IPS-15b (cell line): ENCODE results near the gene ACSS2.

Experiments
- H3K27me3 ChIP-seq: one replicate; pipeline ENCODE4 v1.6.1; 2013; ENCODE audit warnings: low read length; ENCODE audit not compliant: control insufficient read depth, insufficient read depth
- H3K36me3 ChIP-seq: one replicate; pipeline ENCODE4 v1.6.1; 2013; ENCODE audit warnings: low read length; ENCODE audit not compliant: control insufficient read depth, insufficient read depth
- H3K4me1 ChIP-seq: one replicate; pipeline ENCODE4 v1.6.1; 2013; ENCODE audit warnings: mild to moderate bottlenecking, low read length; ENCODE audit not compliant: control insufficient read depth, insufficient read depth
- H3K4me3 ChIP-seq: one replicate; pipeline ENCODE4 v1.5.1; 2013; ENCODE audit warnings: low read depth, low read length
- H3K9ac ChIP-seq: one replicate; pipeline ENCODE4 v1.6.1; 2013; ENCODE audit warnings: low read depth, mild to moderate bottlenecking, low read length
- H3K9me3 ChIP-seq: one replicate; pipeline ENCODE4 v1.6.1; 2013; ENCODE audit warnings: mild to moderate bottlenecking, low read length; ENCODE audit not compliant: control insufficient read depth, insufficient read depth

ACSS2 gene

DNA sequence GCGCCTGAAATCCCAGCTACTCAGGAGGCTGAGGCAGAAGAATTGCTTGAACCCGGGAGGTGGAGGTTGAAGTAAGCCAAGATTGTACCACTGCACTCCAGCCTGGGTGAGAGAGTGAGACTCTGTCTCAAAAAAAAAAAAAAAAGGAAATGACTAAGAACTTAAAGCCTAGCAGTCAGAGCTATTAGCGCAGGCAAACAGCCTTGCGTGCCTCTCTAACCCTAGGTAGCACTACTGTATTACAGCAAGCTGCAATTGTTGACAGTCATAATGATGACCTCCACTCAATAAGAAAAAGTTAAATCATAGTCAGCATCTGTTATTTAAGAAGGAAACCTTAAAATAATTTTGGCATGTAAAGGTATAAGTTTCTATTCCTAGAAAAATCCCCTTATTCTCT, 64.8 kb downstream of the ACSS2 start:
- Histone ChIP-seq H3K9ac (no peak overlapping the region), H3K27me3 (no peaks in the 10 kb centered on the region), H3K9me3 (no peaks in the 10 kb centered on the region), H3K36me3 (peaks cover 19% of the 10 kb centered on the region), H3K4me1 (no peaks in the 10 kb centered on the region), H3K4me3 (no peak overlapping the region)

DNA sequence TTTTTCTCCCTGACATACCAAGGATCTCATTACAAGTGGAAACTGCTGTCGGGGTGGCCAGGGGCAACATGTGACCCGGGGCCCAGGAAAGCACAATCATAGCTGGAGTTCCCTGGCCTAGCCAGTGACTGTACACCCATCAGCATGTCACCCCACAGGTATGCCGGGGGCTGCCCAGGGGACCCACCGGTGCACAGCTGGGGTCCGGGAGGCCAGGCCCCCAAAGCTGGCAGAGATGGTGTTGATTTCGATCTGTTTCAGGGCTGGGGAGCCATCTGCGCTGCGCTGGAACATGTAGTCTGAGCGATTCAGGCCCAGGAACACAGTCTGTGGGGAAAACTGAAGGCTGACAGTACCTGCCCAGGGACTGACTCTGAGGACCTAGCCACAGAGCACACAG, 65.9 kb downstream of the ACSS2 start:
- Histone ChIP-seq H3K9ac (no peak overlapping the region), H3K36me3 (peaks cover 19% of the 10 kb centered on the region), H3K4me1 (no peaks in the 10 kb centered on the region), H3K4me3 (no peak overlapping the region), H3K27me3 (no peaks in the 10 kb centered on the region), H3K9me3 (no peaks in the 10 kb centered on the region)

GRCh38 chr20:34943808-34944567, 67.6 kb downstream of the ACSS2 start:
- H3K36me3 ChIP-seq, result peaks cover 15% of the 10 kb centered on the region
- no peaks in the 10 kb centered on the region for H3K4me1 ChIP-seq

DNA sequence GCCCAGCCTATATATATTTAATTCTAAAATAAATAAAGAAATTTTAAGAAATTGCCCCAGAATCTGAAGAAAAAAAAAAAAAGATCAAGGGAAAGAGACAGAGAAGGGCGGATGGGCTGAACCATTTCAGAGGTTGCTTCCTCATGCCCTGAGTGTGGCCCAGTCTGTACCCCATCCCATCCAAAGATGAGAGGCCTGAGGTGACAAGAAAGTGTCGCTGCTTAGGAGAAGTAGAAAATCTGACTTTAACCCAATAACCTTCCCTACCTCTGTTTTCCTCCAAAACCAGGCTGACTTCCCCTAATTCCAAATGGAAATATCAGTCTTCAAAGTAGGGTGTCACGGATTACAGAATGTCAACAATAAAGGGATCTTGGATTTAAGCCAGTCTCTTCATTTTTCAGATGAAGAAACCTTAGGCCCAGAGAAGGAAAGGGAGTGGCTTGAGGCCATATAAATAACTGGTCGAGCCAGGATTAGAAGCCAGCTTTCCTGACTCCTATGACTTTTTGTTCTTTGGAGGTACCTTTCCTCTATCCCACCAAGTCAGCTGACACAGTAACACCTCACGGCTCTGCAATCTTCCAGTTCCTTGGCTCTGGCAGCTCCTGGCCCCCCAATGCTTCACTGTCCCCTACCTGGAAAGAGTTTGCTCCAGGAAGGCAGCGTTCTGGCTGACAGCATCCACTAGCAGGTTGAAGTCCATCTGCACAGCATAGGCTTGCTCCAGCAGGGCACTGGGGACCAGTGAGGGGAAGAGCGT, 69.1 kb downstream of the ACSS2 start:
- H3K9ac ChIP-seq, result no peak overlapping the region
- H3K36me3 ChIP-seq, result peaks cover 15% of the 10 kb centered on the region
- no peak overlapping the region for H3K4me3 ChIP-seq
- H3K4me1 ChIP-seq, result no peaks in the 10 kb centered on the region
- no peaks in the 10 kb centered on the region for H3K27me3 ChIP-seq
- no peaks in the 10 kb centered on the region for H3K9me3 ChIP-seq

More at GRCh38 chr20:34943808-34944567, 67.6 kb downstream of the ACSS2 start:
- no peak overlapping the region for H3K4me3 ChIP-seq
- no peaks in the 10 kb centered on the region for H3K27me3 ChIP-seq
- H3K9ac ChIP-seq, result no peak overlapping the region
- H3K9me3 ChIP-seq, result no peaks in the 10 kb centered on the region

DNA sequence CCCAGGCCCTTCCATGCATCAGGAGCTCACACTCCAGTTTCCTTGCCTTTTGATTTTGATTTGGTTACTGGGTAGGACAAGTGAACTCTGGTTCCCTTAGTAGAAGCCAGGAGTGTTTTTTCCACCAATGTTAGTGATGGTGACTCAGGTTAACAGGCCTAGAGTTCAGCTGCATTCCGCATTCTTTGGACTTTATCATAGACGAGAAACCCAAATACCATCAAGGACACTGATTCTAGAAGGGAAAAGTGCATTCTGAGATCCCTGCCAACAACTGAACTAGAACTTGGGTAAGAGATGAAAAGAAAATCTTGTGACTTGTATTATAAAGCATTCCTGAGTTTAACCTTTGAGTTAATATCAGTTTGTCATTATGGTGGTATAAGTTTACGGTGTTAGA, 70.2 kb downstream of the ACSS2 start:
- Histone ChIP-seq H3K9me3 (no peaks in the 10 kb centered on the region), H3K4me1 (no peaks in the 10 kb centered on the region), H3K36me3 (peaks cover 14% of the 10 kb centered on the region), H3K9ac (no peak overlapping the region), H3K27me3 (no peaks in the 10 kb centered on the region), H3K4me3 (no peak overlapping the region)

DNA sequence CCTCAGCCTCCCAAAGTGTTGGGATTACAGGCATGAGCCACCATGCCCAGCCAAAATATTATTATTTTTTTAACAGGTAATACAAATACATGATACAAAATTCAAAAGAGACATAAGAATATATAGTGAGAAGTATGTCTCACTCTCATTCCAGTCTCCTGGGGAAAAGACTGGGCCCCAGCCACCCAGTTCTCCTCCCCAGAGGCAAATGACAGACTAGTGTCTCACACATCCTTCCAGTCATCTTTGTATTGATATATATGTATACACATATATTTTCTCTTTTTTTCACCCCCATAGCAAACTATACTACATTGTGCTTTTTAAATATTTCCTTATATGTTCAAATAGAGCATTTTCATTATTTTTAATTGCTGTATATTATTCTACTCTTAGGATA, 70.9 kb downstream of the ACSS2 start:
- Histone ChIP-seq H3K4me3 (no peak overlapping the region), H3K9me3 (no peaks in the 10 kb centered on the region), H3K4me1 (no peaks in the 10 kb centered on the region), H3K36me3 (peaks cover 7% of the 10 kb centered on the region), H3K27me3 (no peaks in the 10 kb centered on the region), H3K9ac (no peak overlapping the region)

DNA sequence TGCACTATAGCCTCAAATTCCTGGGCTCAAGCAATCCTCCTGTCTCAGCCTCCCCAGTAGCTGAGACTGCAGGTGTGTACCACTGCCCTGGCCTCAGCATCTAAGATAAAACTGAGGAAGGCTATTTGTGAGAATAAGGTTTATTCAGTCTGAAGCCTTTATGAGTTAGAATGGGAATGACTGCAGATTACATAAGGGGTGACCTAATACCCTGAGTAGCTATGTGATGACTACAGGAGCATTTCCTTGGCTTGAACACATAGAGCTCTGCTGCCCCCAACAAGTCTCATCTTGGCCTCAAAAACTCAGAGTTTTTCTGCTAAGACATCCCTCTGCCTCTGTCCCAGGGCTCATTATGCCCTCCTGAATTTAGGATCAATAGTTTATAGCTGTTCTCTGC, 71.6 kb downstream of the ACSS2 start:
- Histone ChIP-seq H3K4me1 (no peaks in the 10 kb centered on the region), H3K27me3 (no peaks in the 10 kb centered on the region), H3K36me3 (peaks cover 4% of the 10 kb centered on the region), H3K9ac (no peak overlapping the region), H3K9me3 (no peaks in the 10 kb centered on the region), H3K4me3 (no peak overlapping the region)

- H3K27me3 ChIP-seq, result no peaks in the 10 kb centered on the region
- peaks cover 4% of the 10 kb centered on the region for H3K36me3 ChIP-seq
- H3K9ac ChIP-seq, result no peak overlapping the region
- H3K9me3 ChIP-seq, result no peaks in the 10 kb centered on the region
- H3K4me1 ChIP-seq, result no peaks in the 10 kb centered on the region
- no peak overlapping the region for H3K4me3 ChIP-seq
Measured at GRCh38 chr20:34949120-34949519, 72.7 kb downstream of the ACSS2 start.

DNA sequence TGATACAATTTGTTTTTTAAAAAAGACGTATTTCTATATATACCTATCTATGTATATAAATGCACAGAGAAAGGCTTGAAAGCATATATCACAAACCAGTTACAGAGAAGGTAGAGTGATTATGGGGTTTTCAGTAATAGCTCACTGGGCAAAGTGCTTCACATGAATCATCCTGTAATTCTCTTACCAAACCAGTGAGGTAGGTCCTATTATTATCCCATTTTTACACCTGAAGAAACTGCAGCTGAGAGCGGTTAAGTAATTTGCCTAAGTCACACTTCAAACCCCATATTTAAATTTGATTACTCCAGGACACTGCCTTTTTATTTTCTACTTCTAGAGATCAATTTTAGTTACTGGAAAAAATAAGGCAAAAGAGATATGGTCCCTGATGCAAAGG, 74.8 kb downstream of the ACSS2 start:
- Histone ChIP-seq H3K27me3 (no peaks in the 10 kb centered on the region), H3K4me3 (no peak overlapping the region), H3K9me3 (no peaks in the 10 kb centered on the region), H3K36me3 (no peaks in the 10 kb centered on the region), H3K9ac (no peak overlapping the region), H3K4me1 (peaks cover 7% of the 10 kb centered on the region)

GRCh38 chr20:34951652-34952051, 75.2 kb downstream of the ACSS2 start:
- Histone ChIP-seq H3K36me3 (no peaks in the 10 kb centered on the region), H3K27me3 (no peaks in the 10 kb centered on the region), H3K9ac (no peak overlapping the region), H3K4me1 (peaks cover 11% of the 10 kb centered on the region), H3K4me3 (no peak overlapping the region), H3K9me3 (no peaks in the 10 kb centered on the region)

DNA sequence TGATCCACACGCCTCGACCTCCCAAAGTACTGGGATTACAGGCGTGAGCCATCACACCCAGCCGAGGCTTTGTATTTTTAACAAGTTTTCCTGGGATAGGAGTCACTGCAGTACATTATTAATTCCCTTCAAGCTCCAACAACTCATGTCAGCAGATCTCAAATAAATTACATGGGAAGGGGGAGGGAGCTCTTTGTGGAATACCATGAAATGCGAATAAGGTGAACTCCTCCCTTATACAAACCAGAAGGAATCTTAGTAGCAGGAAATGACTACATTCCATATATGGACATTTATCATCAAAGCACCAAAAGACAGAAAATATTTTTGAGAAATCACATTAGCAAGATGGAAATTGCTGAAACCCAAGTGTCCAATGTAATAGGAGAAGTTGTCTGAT, 76.3 kb downstream of the ACSS2 start:
- Histone ChIP-seq H3K27me3 (no peaks in the 10 kb centered on the region), H3K36me3 (no peaks in the 10 kb centered on the region), H3K9me3 (no peaks in the 10 kb centered on the region), H3K4me3 (no peak overlapping the region), H3K9ac (no peak overlapping the region), H3K4me1 (peaks cover 16% of the 10 kb centered on the region)

DNA sequence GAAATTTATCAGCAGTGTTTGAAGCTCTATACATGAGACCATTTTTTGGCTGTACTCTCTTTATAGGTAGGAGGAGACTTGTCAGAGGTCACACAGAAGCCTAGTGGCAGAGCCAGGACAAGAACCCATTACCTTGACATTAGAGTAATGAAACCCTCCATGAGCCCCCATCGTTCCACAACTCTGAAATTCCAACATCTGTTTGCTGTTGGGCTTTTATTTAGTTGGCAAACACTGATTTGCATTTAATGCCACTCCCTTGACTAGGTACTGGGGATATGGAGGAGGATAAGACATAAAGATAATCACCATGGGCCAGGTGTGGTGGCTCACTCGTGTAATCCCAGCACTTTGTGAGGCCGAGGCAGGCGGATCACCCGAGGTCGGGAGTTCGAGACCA, 77.5 kb downstream of the ACSS2 start:
- H3K4me3 ChIP-seq, result no peak overlapping the region
- no peaks in the 10 kb centered on the region for H3K36me3 ChIP-seq
- H3K9ac ChIP-seq, result no peak overlapping the region
- no peaks in the 10 kb centered on the region for H3K9me3 ChIP-seq
- H3K4me1 ChIP-seq, result peaks cover 16% of the 10 kb centered on the region
- no peaks in the 10 kb centered on the region for H3K27me3 ChIP-seq
